ENCODE data around the gene ZNF592. TPM values are rescaled to one million over a fixed set of nuclear protein-coding genes. Genes with fewer than 3 reads are reported as not detected.

Gene ZNF592
- total RNA-seq, 4 donors from 2014 or later, result 4.7 to 48.2 (median 11.7) TPM

DNA sequence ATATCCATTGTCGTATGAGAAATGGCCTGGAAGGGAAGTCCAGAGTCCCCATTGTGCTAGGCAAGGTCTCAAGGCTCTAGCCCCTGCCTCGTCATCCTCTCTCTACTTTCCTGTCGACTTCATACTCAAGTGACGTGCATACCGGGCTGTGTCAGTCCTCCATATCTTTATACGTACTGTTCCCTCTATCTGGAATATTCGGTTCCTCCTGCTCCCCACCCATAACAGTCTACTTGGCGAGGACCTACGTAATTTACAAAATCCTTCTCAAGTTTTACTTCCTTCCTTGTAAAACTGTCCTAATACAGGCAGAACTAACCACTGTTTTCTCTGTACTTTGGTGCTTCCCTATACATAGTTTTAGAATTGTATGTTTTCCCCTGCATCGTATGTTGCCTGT is 66.5 kb downstream of the ZNF592 start:
- intact Hi-C loops (cut with DNase I; ENCODE audit: low total_unique reads), result no loop called here
- DNase-seq, result no peak
- no peak for TF ChIP-seq POLR2A (IDR thresholded peaks at IDR 0.05)
- TF ChIP-seq, protein P1, sequence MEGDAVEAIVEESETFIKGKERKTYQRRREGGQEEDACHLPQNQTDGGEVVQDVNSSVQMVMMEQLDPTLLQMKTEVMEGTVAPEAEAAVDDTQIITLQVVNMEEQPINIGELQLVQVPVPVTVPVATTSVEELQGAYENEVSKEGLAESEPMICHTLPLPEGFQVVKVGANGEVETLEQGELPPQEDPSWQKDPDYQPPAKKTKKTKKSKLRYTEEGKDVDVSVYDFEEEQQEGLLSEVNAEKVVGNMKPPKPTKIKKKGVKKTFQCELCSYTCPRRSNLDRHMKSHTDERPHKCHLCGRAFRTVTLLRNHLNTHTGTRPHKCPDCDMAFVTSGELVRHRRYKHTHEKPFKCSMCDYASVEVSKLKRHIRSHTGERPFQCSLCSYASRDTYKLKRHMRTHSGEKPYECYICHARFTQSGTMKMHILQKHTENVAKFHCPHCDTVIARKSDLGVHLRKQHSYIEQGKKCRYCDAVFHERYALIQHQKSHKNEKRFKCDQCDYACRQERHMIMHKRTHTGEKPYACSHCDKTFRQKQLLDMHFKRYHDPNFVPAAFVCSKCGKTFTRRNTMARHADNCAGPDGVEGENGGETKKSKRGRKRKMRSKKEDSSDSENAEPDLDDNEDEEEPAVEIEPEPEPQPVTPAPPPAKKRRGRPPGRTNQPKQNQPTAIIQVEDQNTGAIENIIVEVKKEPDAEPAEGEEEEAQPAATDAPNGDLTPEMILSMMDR (IDR thresholded peaks at IDR 0.05), result no peak
- no peak overlapping the region for H3K4me3 ChIP-seq
- no peaks in the 10 kb centered on the region for H3K36me3 ChIP-seq
- H3K27me3 ChIP-seq, result no peaks in the 10 kb centered on the region
- H3K9me3 ChIP-seq, result no peaks in the 10 kb centered on the region
- no peaks in the 10 kb centered on the region for H3K4me1 ChIP-seq
- no peak overlapping the region for H3K27ac ChIP-seq

DNA sequence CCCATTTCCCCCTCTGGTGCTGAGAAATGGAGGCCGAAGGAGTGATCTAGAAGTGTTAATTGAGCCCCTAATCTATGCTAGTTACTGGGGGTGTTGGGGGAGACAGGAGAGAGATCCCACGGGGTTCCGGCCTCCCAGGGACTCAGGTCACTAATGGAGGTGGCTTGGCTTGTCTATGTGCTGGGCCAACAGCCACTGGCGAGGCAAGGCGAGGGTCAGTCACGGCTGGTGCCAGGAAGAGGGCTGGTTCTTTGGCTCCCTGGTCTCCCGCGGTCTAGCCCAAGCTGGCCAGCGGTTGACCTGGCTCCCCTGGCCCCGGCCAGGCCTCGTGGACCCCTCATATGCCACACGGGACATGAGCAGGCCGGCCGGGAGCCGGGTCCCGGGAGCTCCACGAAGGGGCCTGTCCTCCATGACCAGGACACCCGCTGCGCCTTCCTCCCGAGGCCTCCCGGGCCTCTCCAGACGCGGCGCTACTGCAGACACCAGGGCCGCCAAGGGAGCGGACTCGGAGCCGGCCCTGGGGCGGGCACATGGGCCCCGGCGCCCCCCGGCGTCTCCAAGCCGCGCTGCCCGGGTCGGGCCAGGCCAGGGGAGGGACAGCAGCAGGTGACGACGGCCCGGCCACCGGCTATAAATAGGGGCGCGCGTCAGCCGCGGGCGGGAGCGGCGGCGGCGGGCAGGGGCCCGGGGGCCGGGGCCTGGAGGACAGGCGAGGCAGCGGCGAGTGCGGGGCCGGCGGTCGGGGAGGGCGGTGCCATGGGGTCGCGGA is 68.5 kb downstream of the ZNF592 start, which contains the start of gene ALPK3:
ALPK3 (plus strand) TSS at position 663 of the 772 bp plus-strand sequence; CDS start at position 760, 97 bp downstream.
- no peaks in the 10 kb centered on the region for H3K4me1 ChIP-seq
- no peak within 1 kb of the TSS for H3K4me3 ChIP-seq
- no peaks in the 10 kb centered on the region for H3K36me3 ChIP-seq
- intact Hi-C loops (cut with DNase I; ENCODE audit: low total_unique reads), result no loop called here
- TF ChIP-seq, protein P1 (IDR thresholded peaks at IDR 0.05), result no peak
- peak in 1 of 2 donors; percentile 17 for TF ChIP-seq POLR2A (IDR thresholded peaks at IDR 0.05)
- peak in 1 of 2 donors; percentile 26 for DNase-seq
- no peaks in the 10 kb centered on the region for H3K9me3 ChIP-seq
- H3K27me3 ChIP-seq, result no peaks in the 10 kb centered on the region
- H3K27ac ChIP-seq, result peak within 1 kb of the TSS; percentile 47 to 48

GRCh38 chr15:84817466-84818081 is 69.2 kb downstream of the ZNF592 start:
- intact Hi-C loops (cut with DNase I; ENCODE audit: low total_unique reads), result no loop called here
- Histone ChIP-seq H3K36me3 (no peaks in the 10 kb centered on the region), H3K9me3 (no peaks in the 10 kb centered on the region), H3K4me1 (no peaks in the 10 kb centered on the region), H3K27ac (peak overlapping the region; percentile 47 to 48), H3K27me3 (no peaks in the 10 kb centered on the region), H3K4me3 (no peak overlapping the region)
- DNase-seq, result no peak
- no peak for TF ChIP-seq POLR2A (IDR thresholded peaks at IDR 0.05)
- TF ChIP-seq, protein P1 (IDR thresholded peaks at IDR 0.05), result no peak

- no peaks in the 10 kb centered on the region for H3K36me3 ChIP-seq
- no peaks in the 10 kb centered on the region for H3K9me3 ChIP-seq
- no peaks in the 10 kb centered on the region for H3K27me3 ChIP-seq
- no peak for DNase-seq
- peak overlapping the region; percentile 48 to 76 for H3K27ac ChIP-seq
- H3K4me1 ChIP-seq, result no peaks in the 10 kb centered on the region
- no peak overlapping the region for H3K4me3 ChIP-seq
- intact Hi-C loops (cut with DNase I; ENCODE audit: low total_unique reads), result no loop called here
- TF ChIP-seq, protein P1 (IDR thresholded peaks at IDR 0.05), result no peak
- no peak for TF ChIP-seq POLR2A (IDR thresholded peaks at IDR 0.05)
These were observed 70.1 kb downstream of the ZNF592 start for GRCh38 chr15:84818261-84819131.
